Measurements from ENCODE around the gene DHX32. TPM values are rescaled to one million over a fixed set of nuclear protein-coding genes. Genes with fewer than 3 reads are reported as not detected.
"Not testable (repeated sequence)": the region's sequence is repeated elsewhere in the genome, so short reads cannot be mapped to it uniquely, and the experiment has no call there.

Gene DHX32, protein sequence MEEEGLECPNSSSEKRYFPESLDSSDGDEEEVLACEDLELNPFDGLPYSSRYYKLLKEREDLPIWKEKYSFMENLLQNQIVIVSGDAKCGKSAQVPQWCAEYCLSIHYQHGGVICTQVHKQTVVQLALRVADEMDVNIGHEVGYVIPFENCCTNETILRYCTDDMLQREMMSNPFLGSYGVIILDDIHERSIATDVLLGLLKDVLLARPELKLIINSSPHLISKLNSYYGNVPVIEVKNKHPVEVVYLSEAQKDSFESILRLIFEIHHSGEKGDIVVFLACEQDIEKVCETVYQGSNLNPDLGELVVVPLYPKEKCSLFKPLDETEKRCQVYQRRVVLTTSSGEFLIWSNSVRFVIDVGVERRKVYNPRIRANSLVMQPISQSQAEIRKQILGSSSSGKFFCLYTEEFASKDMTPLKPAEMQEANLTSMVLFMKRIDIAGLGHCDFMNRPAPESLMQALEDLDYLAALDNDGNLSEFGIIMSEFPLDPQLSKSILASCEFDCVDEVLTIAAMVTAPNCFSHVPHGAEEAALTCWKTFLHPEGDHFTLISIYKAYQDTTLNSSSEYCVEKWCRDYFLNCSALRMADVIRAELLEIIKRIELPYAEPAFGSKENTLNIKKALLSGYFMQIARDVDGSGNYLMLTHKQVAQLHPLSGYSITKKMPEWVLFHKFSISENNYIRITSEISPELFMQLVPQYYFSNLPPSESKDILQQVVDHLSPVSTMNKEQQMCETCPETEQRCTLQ
- total RNA-seq, result 10 to 100 TPM; 40.0 to 53.2 (median 44.5) TPM

DNA sequence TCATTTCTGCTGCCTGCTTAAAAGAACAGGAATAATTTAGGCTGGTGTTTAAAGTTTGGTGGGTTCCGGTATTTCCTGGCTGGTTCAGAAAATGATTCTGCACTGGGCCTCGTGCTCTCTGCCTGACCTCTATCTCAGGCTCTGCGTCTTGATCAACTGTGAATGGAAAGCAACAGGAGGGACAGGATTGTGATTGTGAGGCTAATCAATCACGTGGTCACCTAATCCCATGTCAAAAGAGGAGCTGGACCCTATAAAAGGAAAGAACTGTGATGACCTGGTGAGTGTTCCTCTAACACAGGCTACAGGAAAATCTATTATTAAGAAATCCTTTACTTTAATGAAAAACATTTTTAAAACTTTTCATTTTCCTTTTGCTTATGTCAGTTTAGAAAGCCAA is at the start of gene DHX32:
DHX32 (minus strand) TSS at position 101 of the 400 bp plus-strand sequence. CDS start 468 bp downstream, outside the sequence.
- DNase-seq (ENCODE audit: low spot score in 2 of 2), result no peak
- Histone ChIP-seq H3K27ac (no peak within 1 kb of the TSS), H3K9me3 (peaks cover 3% of the 10 kb centered on the region), H3K27me3 (no peaks in the 10 kb centered on the region), H3K4me1 (no peaks in the 10 kb centered on the region), H3K36me3 (peaks cover 15% of the 10 kb centered on the region), H3K4me3 (no peak within 1 kb of the TSS)
- TF ChIP-seq EP300 (IDR thresholded peaks at IDR 0.05), result no peak
- no peak for TF ChIP-seq POLR2AphosphoS5 (IDR thresholded peaks at IDR 0.05)
- TF ChIP-seq POLR2A (IDR thresholded peaks at IDR 0.05), result no peak
- TF ChIP-seq, protein P1, sequence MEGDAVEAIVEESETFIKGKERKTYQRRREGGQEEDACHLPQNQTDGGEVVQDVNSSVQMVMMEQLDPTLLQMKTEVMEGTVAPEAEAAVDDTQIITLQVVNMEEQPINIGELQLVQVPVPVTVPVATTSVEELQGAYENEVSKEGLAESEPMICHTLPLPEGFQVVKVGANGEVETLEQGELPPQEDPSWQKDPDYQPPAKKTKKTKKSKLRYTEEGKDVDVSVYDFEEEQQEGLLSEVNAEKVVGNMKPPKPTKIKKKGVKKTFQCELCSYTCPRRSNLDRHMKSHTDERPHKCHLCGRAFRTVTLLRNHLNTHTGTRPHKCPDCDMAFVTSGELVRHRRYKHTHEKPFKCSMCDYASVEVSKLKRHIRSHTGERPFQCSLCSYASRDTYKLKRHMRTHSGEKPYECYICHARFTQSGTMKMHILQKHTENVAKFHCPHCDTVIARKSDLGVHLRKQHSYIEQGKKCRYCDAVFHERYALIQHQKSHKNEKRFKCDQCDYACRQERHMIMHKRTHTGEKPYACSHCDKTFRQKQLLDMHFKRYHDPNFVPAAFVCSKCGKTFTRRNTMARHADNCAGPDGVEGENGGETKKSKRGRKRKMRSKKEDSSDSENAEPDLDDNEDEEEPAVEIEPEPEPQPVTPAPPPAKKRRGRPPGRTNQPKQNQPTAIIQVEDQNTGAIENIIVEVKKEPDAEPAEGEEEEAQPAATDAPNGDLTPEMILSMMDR (IDR thresholded peaks at IDR 0.05), result no peak
- WGBS, result 77% methylated on average over 4 of the region's 4 CpGs

DNA sequence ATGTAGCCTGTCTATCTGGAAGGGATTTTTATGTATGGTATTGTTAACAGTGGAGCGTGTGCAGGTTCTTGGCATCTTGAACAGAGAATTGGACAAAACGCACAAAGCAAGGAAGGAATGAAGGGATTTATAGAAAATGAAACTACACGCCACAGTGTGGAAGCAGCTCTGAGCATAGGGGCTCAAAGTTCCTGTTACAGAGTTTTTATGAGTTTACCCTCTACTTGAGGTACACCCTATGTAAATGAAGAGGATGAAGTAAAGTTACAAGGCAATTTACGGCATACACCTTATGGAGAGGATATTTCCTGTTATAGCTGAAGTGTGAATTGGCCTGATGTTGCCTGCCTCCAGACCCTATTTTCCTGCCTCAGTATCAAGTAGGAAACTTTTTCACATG is 48.5 kb upstream of the DHX32 start:
- 88% methylated on average over 4 of the region's 4 CpGs for WGBS
- no peaks in the 10 kb centered on the region for H3K36me3 ChIP-seq
- H3K27me3 ChIP-seq, result no peaks in the 10 kb centered on the region
- no peaks in the 10 kb centered on the region for H3K4me1 ChIP-seq
- no peak for DNase-seq (ENCODE audit: low spot score in 2 of 2)
- H3K4me3 ChIP-seq, result no peak overlapping the region
- no peak for TF ChIP-seq POLR2A (IDR thresholded peaks at IDR 0.05)
- no peak for TF ChIP-seq POLR2AphosphoS5 (IDR thresholded peaks at IDR 0.05)
- TF ChIP-seq, protein P1 (IDR thresholded peaks at IDR 0.05), result no peak
- TF ChIP-seq EP300 (IDR thresholded peaks at IDR 0.05), result no peak
- no peaks in the 10 kb centered on the region for H3K9me3 ChIP-seq
- H3K27ac ChIP-seq, result no peak overlapping the region

DNA sequence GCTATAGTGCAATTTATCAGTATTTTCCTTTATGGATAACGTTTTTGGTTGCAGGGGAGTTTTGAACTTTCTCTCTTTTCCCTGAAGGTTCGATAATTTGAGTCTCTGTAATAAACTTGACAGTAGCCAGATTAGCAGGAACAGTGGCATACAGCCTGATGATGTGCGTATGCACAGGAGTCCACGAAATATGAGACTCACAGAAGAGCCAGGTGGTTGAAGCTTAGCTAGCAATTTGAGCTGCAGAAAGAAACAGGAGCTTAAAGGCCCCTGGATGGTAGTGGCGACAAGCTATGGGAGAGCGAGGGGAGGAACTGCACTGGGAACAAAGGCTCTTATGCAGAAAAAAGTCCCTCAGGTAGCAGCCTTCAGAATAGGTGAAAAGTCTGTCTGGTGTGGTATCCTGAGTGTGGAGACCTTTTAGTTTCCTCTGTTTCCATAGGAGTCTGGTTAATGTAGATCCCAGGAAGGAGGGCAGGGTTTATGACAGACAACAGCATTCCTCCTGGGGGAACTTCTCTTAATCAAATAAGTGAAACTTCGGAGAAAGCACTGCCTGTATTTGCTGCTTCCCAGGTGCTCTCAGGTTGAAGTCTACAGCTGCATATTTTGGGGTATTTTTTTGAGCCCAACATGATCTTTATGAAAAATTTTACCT is 48.0 kb upstream of the DHX32 start:
- no peaks in the 10 kb centered on the region for H3K9me3 ChIP-seq
- H3K4me1 ChIP-seq, result no peaks in the 10 kb centered on the region
- no peaks in the 10 kb centered on the region for H3K27me3 ChIP-seq
- no peak for DNase-seq (ENCODE audit: low spot score in 2 of 2)
- no peaks in the 10 kb centered on the region for H3K36me3 ChIP-seq
- H3K27ac ChIP-seq, result no peak overlapping the region
- TF ChIP-seq POLR2A (IDR thresholded peaks at IDR 0.05), result no peak
- TF ChIP-seq, protein P1 (IDR thresholded peaks at IDR 0.05), result no peak
- TF ChIP-seq POLR2AphosphoS5 (IDR thresholded peaks at IDR 0.05), result no peak
- TF ChIP-seq EP300 (IDR thresholded peaks at IDR 0.05), result no peak
- 89% methylated on average over 7 of the region's 7 CpGs for WGBS
- no peak overlapping the region for H3K4me3 ChIP-seq

DNA sequence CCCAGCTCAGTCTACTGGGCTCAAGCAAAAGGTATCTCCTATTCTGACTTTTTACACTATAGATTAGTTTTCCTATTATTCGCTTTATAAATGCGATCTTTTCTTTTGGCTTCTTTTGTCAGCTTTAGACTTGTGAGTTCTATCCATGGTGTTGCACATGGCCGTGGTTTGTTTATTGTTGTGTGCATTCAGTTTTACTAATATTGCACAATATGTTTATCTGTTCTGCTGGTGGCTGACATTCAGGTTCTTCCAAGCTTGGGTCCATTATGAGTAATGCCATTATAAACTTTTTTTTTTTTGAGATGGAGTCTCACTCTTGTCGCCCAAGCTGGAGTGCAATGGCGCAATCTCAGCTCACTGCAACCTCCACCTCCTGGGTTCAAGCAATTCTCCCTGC is 46.2 kb upstream of the DHX32 start:
- H3K9me3 ChIP-seq; H3K27ac ChIP-seq; H3K4me3 ChIP-seq; H3K4me1 ChIP-seq; H3K36me3 ChIP-seq; H3K27me3 ChIP-seq; DNase-seq (ENCODE audit: low spot score in 2 of 2): not testable (repeated sequence)
- WGBS, result 71% methylated on average over 5 of the region's 5 CpGs

DNA sequence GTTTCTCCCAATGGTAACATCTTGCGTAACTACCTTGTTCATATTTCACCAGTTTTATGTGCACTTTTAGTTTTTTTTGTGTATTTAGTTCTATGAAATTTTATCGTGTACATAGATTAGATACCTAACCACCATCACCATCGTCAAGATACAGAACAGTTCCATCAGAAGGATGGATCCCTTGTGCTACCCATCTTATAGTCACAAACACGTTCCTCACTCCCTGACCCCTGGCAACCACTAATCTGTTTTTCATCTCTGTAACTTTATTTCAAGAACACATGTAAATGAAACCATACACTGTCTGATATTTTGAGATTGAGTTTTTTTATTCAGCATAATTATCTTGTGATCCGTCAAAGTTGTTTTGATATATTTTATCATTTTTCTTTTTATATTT is 45.2 kb upstream of the DHX32 start:
- TF ChIP-seq POLR2A (IDR thresholded peaks at IDR 0.05) (no peak), EP300 (IDR thresholded peaks at IDR 0.05) (no peak), POLR2AphosphoS5 (IDR thresholded peaks at IDR 0.05) (no peak)
- TF ChIP-seq, protein P1 (IDR thresholded peaks at IDR 0.05), result no peak

More for the DNA sequence above, 45.2 kb upstream of the DHX32 start:
- no peak overlapping the region for H3K27ac ChIP-seq
- H3K4me3 ChIP-seq, result no peak overlapping the region
- 62% methylated on average over 5 of the region's 5 CpGs for WGBS
- H3K9me3 ChIP-seq, result no peaks in the 10 kb centered on the region
- H3K36me3 ChIP-seq, result no peaks in the 10 kb centered on the region
- no peaks in the 10 kb centered on the region for H3K4me1 ChIP-seq
- DNase-seq (ENCODE audit: low spot score in 2 of 2), result no peak
- H3K27me3 ChIP-seq, result no peaks in the 10 kb centered on the region

Data from suprapubic skin (tissue), 4 donors.